HG02852 (cell line): ENCODE measurements around the gene MAL.
"Not testable (repeated sequence)": the region's sequence is repeated elsewhere in the genome, so short reads cannot be mapped to it uniquely, and the experiment has no call there.

Experiments
- ATAC-seq: cut with Tn5 transposase; IDR thresholded peaks from one replicate; pipeline ENCODE4 v1.9.1; 2021; ENCODE audit warnings: mild to moderate bottlenecking, moderate library complexity; ENCODE audit not compliant: unreplicated experiment

Gene MAL

DNA sequence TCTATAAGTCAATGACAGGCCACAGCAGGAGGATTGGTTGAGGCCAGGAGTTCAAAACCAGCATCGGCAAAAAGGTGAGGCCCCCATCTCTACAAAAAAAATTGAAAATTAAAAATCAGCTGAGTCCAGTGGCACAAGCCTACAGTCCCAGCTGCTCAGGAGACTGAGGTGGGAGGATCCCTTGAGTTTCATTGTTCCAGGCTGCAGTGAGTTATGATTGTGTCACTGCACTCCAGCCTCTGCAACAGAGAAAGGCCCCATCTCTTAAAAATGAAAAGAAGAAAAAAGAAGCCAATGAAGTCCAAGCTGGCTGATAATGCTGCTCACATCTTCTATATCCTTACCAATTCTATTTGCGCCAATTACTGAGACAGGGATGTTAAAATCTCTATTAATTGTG lies 57.0 kb downstream of the MAL start:
- no peak for ATAC-seq

DNA sequence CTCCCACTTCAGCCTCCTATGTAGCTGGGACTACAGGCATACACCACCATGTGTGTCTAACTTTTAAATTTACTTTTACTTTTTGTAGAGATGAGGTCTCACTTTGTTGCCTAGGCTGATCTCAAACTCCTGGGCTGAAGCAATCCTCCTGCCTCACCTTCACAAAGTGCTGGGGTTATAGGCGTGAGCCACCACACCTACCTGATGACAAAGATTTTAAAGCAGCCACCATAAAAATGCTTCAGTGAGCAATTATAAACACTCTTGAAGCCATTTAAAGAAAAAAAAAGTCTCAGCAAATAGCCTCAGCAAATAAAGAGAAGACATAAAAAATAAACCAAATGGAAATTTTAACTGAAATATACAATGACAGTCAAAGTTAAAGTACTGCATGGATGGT lies 60.5 kb downstream of the MAL start:
- ATAC-seq = no peak

DNA sequence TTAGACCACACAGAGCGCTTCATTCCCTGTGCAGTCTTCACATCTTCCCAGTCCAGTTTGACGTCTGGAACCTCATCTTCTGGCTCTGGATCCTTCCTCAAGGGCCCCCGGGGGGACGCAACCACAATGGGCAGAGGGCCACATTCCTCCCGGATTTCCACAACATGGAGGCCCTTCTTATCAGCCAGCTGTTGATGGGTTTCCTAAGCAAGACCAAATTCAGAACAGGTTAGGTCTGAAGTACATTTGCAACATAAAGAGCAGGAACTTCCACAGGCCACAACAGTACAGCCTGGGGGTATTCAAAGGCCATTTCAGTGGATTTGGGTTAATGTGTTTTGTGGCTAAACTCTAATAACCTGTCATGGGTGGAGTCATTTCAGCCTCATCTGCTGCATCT lies 61.9 kb downstream of the MAL start:
- ATAC-seq = no peak

DNA sequence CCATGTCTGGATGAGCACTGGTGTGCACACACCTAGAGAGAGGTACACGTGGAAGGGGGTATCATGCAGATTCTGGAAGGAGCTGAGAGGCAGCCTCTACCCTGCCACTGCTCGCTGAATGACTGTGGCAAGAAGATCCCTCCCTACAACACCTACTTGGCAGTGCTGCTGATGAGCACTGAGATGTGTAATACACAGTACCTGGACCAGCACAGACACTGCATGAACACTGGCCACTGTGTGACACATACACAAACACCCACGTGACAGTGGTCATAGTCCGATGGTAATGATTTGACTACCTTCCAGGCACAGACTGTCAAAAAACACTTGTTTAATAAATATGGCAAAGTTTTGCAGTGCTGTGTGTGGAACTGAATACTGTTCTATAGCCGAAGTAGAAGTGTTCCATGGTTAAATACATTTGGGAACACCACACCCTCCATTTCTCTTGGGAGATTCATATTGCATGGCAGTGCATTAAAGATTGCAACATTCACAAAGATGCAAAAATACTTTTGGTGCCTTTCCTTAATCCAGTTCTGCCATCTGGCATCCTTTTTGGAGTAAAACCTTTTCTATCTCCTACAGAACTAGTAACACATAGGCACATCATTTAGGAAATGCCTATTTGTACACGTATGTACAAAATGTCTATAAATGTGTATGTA lies 66.5 kb downstream of the MAL start:
- no peak for ATAC-seq

DNA sequence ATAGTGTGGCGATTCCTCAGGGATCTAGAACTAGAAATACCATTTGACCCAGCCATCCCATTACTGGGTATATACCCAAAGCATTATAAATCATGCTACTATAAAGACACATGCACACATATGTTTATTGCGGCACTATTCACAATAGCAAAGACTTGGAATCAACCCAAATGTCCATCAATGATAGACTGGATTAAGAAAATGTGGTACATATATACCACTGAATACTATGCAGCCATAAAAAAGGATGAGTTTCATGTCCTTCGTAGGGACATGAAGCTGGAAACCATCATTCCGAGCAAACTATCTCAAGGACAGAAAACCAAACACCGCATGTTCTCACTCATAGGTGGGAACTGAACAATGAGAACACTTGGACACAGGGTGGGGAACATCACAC lies 72.8 kb downstream of the MAL start:
- ATAC-seq = not testable (repeated sequence)

DNA sequence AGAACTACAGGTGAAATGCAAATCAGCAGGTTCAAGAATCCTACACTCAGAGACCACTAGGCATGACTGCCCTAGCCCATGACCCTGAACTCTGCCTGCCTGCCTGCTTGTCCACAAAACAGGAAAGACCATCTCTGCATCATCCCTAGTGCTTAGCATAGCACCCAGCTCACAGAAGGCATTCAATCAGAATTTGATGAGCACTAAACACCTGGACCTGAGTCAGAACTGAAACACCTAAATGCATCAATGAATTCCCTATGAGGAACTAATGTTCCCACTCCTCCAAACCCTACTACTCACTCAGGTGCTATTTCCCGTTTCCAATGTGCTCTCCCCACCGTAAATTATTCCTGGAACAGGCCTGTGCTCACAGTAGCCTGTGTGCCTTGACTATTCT lies 74.4 kb downstream of the MAL start:
- no peak for ATAC-seq
